ENCODE results near the gene SCN9A.
A peak's percentile ranks its signal among the peaks of the same experiment; 100 is the strongest.
"Not testable (repeated sequence)": the region's sequence is repeated elsewhere in the genome, so short reads cannot be mapped to it uniquely, and the experiment has no call there.

SCN9A gene

DNA sequence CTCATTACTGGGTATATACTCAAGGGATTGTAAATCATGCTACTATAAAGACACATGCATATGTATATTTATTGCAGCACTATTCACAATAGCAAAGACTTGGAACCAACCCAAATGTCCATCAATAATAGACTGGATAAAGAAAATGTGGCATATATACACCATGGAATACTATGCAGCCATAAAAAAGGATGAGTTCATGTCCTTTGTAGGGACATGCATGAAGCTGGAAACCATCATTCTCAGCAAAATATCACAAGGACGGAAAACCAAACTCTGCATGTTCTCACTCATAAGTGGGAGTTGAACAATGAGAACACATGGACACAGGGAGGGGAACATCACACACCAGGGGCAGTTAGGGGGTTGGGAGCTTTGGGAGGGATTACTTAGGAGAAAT lies 169.6 kb downstream of the SCN9A start:
- not testable (repeated sequence) for H3K4me1 Mint-ChIP-seq; H3K4me3 Mint-ChIP-seq; H3K36me3 Mint-ChIP-seq; ATAC-seq; DNase-seq (ENCODE audit: low spot score in 2 of 2); H3K27ac Mint-ChIP-seq; H3K9me3 Mint-ChIP-seq

DNA sequence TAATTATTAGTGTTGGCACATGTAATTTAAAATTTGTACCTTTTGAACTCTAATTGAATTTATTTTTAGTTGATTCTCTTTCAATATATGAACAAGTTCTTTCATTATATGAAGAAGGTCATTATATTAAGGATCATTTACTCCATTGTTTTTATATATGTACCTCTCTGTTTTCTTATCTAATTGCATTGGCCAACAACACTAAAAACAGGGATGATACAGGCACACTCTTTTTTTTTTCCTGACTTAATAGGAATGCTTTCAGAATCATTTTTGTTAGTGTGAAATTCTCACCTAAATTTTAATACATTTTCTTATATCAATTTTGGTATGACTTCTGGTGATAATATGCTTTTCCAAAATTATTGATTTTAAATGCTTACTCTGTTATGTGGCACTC lies 173.0 kb downstream of the SCN9A start:
- no peak for ATAC-seq
- Mint-ChIP-seq H3K4me1 (no peaks in the 10 kb centered on the region), H3K27ac (no peak overlapping the region), H3K9me3 (peaks cover 3% of the 10 kb centered on the region), H3K4me3 (no peak overlapping the region), H3K36me3 (no peaks in the 10 kb centered on the region)
- no peak for DNase-seq (ENCODE audit: low spot score in 2 of 2)

DNA sequence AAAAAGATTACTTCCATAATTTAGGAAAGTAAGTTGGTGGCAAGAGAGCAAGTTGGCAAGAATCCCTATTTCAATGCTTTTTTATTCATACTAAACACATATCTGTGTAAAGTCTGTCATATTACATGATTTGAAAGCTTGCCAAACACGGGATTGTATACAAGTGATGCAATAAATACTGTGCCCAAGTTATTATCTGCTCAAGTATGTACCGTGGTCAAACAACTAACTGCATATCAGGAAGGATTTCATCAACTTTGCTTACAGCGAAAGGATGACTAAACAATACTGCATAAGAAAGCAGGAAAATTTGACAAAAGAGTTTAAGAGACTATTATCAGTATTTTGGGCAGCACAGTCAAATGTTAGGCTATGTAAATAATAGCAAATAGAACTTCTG lies 178.3 kb downstream of the SCN9A start:
- DNase-seq (ENCODE audit: low spot score in 2 of 2) (no peak), ATAC-seq (no peak)
- no peaks in the 10 kb centered on the region for H3K4me1 Mint-ChIP-seq
- H3K36me3 Mint-ChIP-seq: no peaks in the 10 kb centered on the region
- peaks cover 3% of the 10 kb centered on the region for H3K9me3 Mint-ChIP-seq
- H3K27ac Mint-ChIP-seq: no peak overlapping the region
- H3K4me3 Mint-ChIP-seq: no peak overlapping the region

DNA sequence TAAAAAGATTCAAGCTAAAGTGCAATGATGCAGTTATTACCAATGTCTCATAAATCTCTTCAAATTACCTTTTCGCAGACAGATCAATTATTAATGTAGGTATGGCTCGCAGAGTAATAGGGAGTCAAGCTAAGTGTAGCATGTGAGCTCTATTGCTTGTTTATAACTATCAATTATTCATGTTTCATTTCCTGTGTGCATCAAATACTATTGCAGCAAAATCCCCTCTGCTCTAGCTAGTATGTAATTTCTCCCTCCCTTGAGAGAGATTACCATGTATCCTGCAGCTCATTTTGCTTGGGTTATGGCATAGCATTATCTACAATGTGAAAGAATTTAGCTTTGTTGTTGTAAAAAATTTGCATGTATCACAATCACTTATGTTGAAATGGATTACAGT lies 182.3 kb downstream of the SCN9A start:
- H3K36me3 Mint-ChIP-seq: no peaks in the 10 kb centered on the region
- no peaks in the 10 kb centered on the region for H3K4me1 Mint-ChIP-seq
- no peak overlapping the region for H3K27ac Mint-ChIP-seq
- no peak for DNase-seq (ENCODE audit: low spot score in 2 of 2)
- no peak for ATAC-seq
- no peak overlapping the region for H3K4me3 Mint-ChIP-seq
- H3K9me3 Mint-ChIP-seq: peaks cover 3% of the 10 kb centered on the region

DNA sequence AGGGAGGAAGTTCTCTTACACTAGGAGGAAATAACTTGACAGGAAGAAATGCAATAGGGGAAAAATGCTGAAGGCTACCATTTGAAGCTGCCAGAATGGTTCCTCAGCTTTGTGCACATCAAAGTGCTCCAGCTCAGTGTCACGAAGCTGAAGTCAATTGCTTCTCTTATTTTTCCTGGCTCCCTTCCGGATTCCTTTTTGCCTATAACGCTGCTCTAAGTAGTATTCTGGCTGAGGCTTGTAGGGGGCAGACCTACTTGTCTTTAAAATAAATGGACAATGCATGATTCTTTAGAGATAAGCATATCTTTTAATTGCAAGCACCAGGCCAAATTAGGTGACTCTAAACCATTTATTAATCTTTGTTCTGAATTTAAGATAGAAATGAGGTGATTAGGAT lies 187.7 kb downstream of the SCN9A start:
- Mint-ChIP-seq H3K9me3 (peaks cover 3% of the 10 kb centered on the region), H3K4me1 (no peaks in the 10 kb centered on the region), H3K27ac (no peak overlapping the region), H3K36me3 (no peaks in the 10 kb centered on the region), H3K4me3 (no peak overlapping the region)
- DNase-seq (ENCODE audit: low spot score in 2 of 2) (no peak), ATAC-seq (no peak)

DNA sequence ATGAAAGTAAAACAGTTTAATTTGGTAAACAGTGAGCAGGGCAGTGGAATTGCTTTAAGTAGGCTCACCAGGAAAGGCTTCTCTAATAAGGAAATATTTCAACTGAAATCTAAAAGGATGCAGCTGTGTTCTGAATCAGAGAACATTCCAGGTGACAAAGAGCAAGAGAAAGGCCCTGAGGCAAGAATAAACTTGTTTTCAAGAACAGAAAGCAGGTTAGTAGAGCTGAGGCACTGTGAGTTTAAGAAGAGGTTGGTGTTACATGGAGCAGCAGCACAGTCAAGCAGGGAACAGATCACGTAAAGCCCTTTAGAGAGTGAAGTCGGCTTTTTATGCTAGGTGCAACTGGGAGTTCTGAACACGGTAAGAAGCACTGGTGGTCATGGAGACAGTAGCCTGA lies 191.0 kb downstream of the SCN9A start:
- H3K4me3 Mint-ChIP-seq: no peak overlapping the region
- no peaks in the 10 kb centered on the region for H3K9me3 Mint-ChIP-seq
- DNase-seq (ENCODE audit: low spot score in 2 of 2) (no peak), ATAC-seq (no peak)
- no peaks in the 10 kb centered on the region for H3K4me1 Mint-ChIP-seq
- H3K36me3 Mint-ChIP-seq: no peaks in the 10 kb centered on the region
- H3K27ac Mint-ChIP-seq: no peak overlapping the region

DNA sequence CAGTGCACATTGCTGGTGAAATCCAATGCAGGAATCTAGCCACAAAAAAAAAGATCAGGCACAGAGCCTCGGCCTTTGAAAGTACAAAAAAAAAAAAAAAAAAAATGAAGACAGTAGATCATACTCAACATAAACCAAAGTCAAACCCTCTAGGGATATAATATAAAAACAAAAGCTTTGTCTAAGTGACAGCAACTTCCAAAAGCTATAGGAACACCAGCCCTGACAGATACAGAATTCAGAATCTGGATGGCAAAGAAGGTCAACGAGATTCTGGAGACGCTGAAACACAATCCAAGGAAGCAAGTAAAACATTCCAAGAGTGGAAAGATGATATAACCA lies 194.0 kb downstream of the SCN9A start:
- Mint-ChIP-seq H3K4me1 (no peaks in the 10 kb centered on the region), H3K27ac (no peak overlapping the region), H3K4me3 (no peak overlapping the region), H3K9me3 (no peaks in the 10 kb centered on the region), H3K36me3 (no peaks in the 10 kb centered on the region)
- no peak for DNase-seq (ENCODE audit: low spot score in 2 of 2)
- ATAC-seq: no peak

DNA sequence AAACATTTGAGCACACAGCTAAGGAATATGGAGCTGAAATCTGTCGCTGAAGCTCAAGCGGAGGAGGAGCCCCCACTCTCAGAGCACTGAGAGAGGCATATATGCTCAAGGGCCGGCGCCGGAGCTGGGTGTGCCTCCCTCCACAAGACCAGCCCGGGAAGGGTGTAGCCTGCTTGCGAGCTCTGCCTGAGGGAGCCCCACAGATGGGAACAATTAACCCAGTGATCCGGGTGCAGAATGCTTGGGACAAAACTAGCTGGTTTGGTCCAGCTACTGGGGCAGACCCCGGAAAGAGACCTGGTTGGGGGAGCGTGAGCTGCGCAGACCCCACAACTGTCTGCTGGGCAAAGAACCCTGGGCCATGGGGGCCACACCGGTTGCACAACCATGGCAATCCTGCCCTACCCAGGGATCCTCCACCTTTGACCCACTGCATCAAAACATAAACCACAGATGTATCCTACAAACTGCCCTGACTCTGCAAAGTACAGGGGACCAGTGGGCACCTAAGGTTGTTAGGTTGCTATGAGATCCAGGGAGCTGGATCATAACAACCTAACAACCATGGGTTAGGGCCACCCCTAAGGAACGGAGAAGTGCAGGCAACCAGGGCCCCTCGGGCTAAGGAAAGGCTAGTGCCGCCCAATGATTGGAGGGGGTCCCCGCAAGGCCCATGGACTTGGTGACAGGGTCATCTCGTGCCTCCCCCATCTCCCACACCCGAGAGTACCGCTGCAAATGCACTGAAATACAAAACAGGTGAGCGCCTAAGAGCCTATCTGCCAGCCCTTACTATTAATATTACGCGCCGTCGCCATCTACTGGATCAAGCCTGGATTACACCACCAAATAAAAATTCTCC lies 194.6 kb downstream of the SCN9A start:
- no peaks in the 10 kb centered on the region for H3K9me3 Mint-ChIP-seq
- no peak overlapping the region for H3K27ac Mint-ChIP-seq
- H3K4me1 Mint-ChIP-seq: no peaks in the 10 kb centered on the region
- no peaks in the 10 kb centered on the region for H3K36me3 Mint-ChIP-seq
- no peak overlapping the region for H3K4me3 Mint-ChIP-seq
- DNase-seq (ENCODE audit: low spot score in 2 of 2) (peak in 1 of 2 donors; percentile 53), ATAC-seq (peak; percentile 49)

DNA sequence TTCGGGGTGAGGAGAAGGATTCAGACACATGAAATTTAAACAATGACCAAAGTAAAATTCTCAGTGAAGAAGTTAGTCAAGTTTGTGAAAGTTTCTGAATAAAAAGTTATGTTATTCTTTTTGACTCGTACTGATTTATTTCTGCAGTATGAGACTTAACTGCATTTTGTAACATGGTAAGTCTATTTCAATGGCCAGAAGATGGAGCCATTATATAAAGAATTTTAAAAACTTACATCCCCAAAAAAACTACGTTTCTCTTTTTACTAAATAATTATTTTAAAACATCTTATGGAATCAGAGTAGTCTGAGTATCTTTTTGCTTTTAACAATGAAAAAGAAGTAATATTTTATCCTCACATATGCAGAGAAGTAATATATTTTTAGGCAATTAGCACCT lies 196.5 kb downstream of the SCN9A start:
- ATAC-seq: no peak
- no peak for DNase-seq (ENCODE audit: low spot score in 2 of 2)
- H3K9me3 Mint-ChIP-seq: no peaks in the 10 kb centered on the region
- no peak overlapping the region for H3K4me3 Mint-ChIP-seq
- no peaks in the 10 kb centered on the region for H3K36me3 Mint-ChIP-seq
- no peaks in the 10 kb centered on the region for H3K4me1 Mint-ChIP-seq
- no peak overlapping the region for H3K27ac Mint-ChIP-seq

DNA sequence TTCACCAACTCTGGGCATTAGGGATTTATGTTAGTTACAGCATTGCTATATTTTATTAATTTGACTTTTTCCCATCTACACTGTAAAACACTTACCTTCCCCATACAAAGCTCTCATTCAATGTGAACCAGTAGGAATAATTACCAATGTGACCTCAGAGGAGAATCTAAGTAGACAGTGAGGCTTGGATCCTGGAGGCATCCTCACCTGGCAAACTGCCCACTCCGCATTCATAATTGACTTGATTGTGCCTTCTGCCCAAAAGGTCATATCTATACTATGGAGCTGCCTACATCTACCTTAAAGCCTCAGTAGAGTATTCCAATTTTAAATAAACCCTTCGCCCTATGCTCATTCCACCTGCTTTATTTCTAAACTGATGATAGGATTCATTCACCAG lies 202.5 kb downstream of the SCN9A start:
- Mint-ChIP-seq H3K4me3 (no peak overlapping the region), H3K4me1 (no peaks in the 10 kb centered on the region), H3K36me3 (no peaks in the 10 kb centered on the region), H3K27ac (no peak overlapping the region), H3K9me3 (no peaks in the 10 kb centered on the region)
- ATAC-seq (no peak), DNase-seq (ENCODE audit: low spot score in 2 of 2) (no peak)

DNA sequence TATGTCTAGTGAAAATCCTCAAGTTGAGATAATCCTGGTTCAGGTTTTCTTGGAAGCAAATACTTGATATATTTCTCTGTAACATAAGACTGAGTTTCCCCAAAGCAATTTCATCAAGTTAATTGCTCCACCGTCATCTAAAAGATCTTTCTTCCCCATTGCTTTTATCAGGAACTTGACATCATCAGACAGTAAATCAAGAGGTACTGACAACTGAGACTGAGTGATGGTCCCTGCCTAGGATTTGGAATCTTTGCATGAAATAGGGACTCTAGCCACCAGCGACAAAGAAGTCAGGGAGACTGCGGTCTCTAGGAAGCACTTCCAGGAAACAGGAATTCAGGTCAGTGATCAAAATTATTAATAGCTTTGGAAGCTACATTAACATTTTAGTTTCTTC lies 204.5 kb downstream of the SCN9A start:
- Mint-ChIP-seq H3K36me3 (no peaks in the 10 kb centered on the region), H3K4me3 (no peak overlapping the region), H3K4me1 (no peaks in the 10 kb centered on the region), H3K27ac (no peak overlapping the region), H3K9me3 (no peaks in the 10 kb centered on the region)
- ATAC-seq: no peak
- DNase-seq (ENCODE audit: low spot score in 2 of 2): no peak

DNA sequence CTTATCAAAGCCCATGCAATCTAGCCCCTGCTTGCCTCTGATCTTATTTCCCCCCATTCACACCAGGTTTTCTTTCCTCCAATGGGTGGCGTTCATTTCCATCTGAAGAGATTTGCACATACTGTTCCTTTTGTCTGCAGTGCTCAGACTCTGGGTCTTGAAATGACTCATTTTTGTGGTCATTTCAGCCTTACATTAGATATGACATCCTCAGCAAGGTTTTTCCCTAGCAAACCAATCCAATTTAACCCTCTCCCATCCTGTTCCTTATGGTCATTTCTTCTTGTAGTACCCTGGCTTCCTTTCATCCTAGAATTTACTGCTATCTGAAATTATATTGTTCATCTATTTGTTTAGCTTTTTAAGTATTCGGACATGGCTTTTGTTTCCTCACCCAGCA lies 205.4 kb downstream of the SCN9A start:
- Mint-ChIP-seq H3K27ac (no peak overlapping the region), H3K9me3 (no peaks in the 10 kb centered on the region), H3K36me3 (no peaks in the 10 kb centered on the region), H3K4me1 (no peaks in the 10 kb centered on the region), H3K4me3 (no peak overlapping the region)
- DNase-seq (ENCODE audit: low spot score in 2 of 2) (no peak), ATAC-seq (no peak)

DNA sequence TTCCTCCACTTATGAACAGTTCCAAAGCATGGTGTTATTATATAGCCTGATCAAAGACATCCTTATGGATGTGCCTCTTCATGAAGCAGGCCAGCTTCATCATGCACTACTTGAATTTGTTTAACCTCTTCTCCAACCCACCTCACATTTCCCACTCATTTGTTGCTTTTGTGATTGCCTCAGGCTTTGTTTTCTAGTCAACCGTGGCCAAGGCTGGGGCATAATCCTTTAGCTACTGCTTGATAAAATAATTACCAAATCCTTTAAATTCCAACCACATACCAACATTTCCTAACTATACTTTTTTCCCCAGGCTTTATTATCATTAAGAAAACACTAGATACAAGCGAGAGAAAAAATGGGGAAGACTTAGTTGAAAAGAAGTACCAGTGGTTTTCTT lies 208.3 kb downstream of the SCN9A start:
- no peak for ATAC-seq
- Mint-ChIP-seq H3K27ac (no peak overlapping the region), H3K4me3 (no peak overlapping the region), H3K36me3 (no peaks in the 10 kb centered on the region), H3K9me3 (no peaks in the 10 kb centered on the region), H3K4me1 (no peaks in the 10 kb centered on the region)
- DNase-seq (ENCODE audit: low spot score in 2 of 2): no peak

DNA sequence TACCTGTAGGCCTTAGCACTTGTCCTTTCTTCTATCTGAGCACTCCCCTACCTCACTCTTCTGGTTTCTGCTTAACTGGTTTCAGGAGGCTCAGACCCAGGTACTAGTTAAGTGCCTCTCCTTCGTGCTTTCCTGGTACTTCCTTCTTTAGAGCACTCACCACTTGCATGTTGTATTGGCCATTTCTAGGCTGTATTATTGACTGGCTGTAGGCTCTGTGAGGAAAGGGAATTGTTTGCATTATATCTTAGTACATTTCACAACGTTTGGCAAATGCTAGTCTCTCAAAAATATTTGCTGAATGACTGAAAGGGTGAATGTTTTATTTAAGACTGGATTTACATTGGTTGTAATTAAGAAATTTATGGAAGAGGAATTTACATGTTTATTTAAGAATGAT lies 212.0 kb downstream of the SCN9A start:
- Mint-ChIP-seq H3K27ac (no peak overlapping the region), H3K9me3 (no peaks in the 10 kb centered on the region), H3K4me1 (no peaks in the 10 kb centered on the region), H3K36me3 (no peaks in the 10 kb centered on the region), H3K4me3 (no peak overlapping the region)
- DNase-seq (ENCODE audit: low spot score in 2 of 2): no peak
- no peak for ATAC-seq

DNA sequence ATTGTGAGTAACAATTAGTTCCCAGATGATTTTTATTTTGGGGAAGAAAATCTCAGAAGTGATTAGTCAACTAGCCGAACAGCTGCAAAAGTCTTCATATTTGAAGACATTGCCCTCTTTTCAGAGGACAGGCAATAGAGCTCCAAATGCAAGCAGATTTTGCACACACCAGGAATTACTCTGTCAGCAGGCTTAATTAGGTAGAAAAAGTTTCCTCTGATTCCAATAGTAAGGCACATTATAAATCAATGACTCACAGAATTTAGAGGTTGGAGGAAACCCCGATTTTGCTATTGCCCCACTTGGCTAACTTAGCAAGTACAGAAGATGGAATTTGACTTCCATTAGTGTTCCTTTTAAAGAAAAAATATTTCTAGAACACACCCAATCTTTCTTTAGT lies 217.2 kb downstream of the SCN9A start:
- no peak overlapping the region for H3K4me3 Mint-ChIP-seq
- DNase-seq (ENCODE audit: low spot score in 2 of 2) (no peak), ATAC-seq (no peak)
- H3K27ac Mint-ChIP-seq: no peak overlapping the region
- no peaks in the 10 kb centered on the region for H3K4me1 Mint-ChIP-seq
- no peaks in the 10 kb centered on the region for H3K36me3 Mint-ChIP-seq
- no peaks in the 10 kb centered on the region for H3K9me3 Mint-ChIP-seq

DNA sequence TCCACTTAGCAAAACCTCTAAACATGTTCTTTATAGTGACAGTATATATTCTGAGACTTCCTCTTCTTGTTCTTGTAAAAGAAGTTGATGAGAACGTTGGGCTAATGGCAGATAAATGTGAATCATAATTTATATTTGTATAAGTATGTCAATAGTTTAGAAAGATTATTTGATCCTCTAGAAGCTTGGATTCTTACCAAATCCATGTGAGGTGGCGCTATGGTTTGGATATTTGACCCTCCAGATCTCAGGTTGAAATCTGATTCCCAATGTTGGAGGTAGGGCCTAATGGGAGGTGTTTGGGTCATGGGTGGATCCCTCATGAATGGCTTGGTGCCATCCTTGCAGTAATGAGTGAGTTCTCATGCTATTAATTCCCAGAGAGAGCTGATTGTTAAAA lies 218.2 kb downstream of the SCN9A start:
- no peak overlapping the region for H3K4me3 Mint-ChIP-seq
- no peaks in the 10 kb centered on the region for H3K36me3 Mint-ChIP-seq
- ATAC-seq (no peak), DNase-seq (ENCODE audit: low spot score in 2 of 2) (no peak)
- no peaks in the 10 kb centered on the region for H3K4me1 Mint-ChIP-seq
- no peak overlapping the region for H3K27ac Mint-ChIP-seq
- H3K9me3 Mint-ChIP-seq: no peaks in the 10 kb centered on the region

DNA sequence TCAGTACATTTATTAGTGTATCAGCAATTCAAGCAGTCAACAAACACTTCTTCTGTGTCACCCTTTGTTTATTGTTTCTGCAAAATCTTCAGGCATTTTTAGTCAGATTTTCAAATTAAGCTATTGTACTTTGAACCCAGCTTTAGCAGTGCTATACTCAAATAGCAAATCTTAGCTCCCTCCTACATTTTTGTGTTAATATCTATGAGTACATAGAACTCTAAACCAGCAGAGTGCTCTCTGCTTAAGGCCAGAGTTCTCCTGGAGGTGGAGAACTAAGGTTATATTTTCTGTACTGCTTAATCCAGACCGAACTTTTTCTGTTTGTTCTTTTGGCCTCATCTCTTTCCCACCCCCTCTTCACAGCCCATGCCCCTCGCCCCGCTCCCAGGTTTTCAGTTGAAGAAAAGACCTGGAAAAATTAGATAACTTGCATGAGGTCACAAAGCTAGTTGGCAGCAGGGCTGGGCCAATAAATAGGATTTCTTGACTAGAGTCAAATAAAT lies 218.7 kb downstream of the SCN9A start:
- Mint-ChIP-seq H3K4me1 (no peaks in the 10 kb centered on the region), H3K4me3 (no peak overlapping the region), H3K9me3 (no peaks in the 10 kb centered on the region), H3K36me3 (no peaks in the 10 kb centered on the region), H3K27ac (no peak overlapping the region)
- ATAC-seq (no peak), DNase-seq (ENCODE audit: low spot score in 2 of 2) (no peak)

All from stimulated activated effector memory CD8-positive, alpha-beta T cell treated with anti-CD3 and anti-CD28 coated beads, Interleukin-12 subunit alpha, Interleukin-12 subunit beta, amount 100 ng/mL, for 72 hours (primary cell).